HG03469 (cell line): ENCODE data around the gene CD81.

Experiments used
- ATAC-seq: cut with Tn5 transposase; IDR thresholded peaks from one replicate; pipeline ENCODE4 v1.9.1; 2021; ENCODE audit warnings: mild to moderate bottlenecking, moderate library complexity, moderate number of reproducible peaks; ENCODE audit not compliant: unreplicated experiment

CD81 gene

GRCh38 chr11:2417856-2418692 is 41.0 kb downstream of the CD81 start:
- no peak for ATAC-seq

DNA sequence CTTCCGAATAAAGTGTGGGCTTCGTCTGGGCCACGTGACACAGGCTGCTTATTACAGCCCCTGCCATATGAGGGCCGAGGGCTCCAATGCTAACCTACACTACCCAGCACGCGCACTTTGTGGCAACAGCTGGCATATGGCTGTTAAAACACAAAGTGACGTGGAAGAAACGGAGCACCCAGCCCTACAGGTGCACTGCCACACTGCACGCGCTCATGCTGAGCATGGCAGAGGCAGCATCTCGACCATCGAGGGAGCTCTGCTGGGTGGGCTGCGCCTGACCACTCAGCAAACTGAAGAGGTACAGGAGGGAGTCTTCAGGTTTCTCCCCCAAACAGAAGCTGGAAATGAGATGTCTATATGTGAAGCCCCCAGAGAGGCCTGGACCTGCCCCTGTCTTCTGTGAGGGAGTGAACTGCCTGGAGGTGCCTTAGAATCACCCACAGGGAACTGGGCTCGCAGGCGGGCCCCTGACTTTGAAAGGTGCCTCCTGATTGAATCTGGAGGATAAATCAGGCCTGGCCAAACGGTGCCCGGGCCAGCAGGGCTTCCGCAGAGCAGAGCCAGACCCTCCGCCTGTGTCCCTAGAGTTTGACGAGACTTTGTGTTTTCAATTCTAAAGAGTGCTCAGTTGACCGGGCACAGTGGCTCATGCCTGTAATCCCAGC is 41.7 kb downstream of the CD81 start:
- no peak for ATAC-seq

DNA sequence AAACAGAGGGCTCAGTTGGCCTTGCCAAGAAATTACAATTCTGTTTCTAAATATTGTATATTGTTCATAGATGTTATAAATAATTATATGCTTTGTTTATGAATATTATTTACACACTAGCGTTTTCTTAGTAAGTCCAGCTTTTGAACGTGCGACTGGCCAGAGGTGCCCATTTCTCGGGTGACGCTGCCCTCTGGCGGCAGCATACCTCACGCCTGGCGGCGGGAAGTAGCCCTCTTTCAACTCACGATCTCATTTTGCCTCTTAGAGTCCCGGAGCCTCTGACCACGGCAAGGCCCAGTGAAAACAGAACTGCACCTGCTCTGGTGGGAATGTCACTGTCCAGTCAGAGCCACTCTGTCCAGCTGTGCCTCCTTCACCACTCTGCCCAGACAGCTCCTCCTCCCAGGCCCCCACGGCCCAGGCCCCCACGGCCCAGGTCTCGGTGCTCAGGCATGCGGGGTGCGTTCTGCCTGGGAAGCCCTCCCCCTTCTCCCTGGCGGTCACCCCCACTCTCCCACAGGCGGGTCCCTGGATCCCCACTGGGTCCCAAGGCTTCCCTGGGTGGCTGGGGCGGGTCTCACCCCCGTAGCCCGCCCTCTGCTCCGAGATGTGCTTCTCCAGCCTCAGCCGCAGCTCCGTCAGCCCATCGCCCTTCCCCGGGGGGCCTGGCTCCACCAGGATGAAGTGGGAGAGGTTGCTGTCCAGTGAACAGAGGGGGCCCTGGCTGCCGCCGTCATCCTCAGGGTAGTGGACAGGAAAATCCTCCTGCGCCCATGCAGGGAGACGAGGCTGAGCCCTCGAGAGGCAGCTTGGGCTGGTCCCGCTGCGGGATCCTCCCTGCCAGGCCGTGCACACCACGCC is 42.8 kb downstream of the CD81 start:
- ATAC-seq, result no peak

DNA sequence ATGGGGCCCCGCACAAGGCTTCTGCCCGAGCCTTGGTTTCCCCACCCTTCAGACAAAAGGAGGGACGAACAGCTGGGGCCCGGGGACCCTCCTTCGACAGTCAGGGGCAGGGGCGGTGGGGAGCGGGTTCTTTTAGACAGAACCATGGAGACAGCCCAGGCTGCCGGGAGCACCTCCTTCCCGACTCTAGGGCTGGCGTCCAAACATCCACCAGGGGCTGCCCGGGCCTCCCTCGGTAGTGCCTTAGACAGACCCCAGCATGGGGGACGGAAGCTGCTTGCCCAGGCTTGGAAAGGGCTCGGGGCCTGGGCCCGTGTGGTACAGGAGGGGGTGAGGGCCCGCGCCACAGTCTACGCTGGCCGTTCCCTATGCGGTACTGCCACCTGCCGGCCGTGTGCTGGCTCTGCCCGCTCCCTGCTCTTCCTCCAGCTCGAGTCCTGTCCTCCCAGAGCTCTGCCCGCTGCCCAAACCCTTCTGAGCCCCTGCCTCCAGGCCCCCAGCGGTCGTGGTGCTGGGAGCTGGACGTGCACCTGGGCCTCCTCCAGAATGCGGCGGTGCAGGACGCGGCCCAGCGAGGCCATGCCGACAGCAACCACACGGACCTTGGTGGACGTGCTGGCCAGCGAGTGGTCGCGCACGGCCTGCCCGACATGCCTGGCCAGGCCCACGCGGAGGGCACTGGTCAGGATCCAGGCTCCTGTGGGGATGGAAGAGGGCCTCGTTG is 43.6 kb downstream of the CD81 start:
- ATAC-seq, result no peak

- no peak for ATAC-seq
Observed at GRCh38 chr11:2421226-2421994, 44.3 kb downstream of the CD81 start.

GRCh38 chr11:2421996-2422395 is 44.9 kb downstream of the CD81 start:
- no peak for ATAC-seq

- no peak for ATAC-seq
Observed at GRCh38 chr11:2422461-2423156, 45.5 kb downstream of the CD81 start.

GRCh38 chr11:2423157-2424025 is 46.3 kb downstream of the CD81 start:
- ATAC-seq, result no peak

DNA sequence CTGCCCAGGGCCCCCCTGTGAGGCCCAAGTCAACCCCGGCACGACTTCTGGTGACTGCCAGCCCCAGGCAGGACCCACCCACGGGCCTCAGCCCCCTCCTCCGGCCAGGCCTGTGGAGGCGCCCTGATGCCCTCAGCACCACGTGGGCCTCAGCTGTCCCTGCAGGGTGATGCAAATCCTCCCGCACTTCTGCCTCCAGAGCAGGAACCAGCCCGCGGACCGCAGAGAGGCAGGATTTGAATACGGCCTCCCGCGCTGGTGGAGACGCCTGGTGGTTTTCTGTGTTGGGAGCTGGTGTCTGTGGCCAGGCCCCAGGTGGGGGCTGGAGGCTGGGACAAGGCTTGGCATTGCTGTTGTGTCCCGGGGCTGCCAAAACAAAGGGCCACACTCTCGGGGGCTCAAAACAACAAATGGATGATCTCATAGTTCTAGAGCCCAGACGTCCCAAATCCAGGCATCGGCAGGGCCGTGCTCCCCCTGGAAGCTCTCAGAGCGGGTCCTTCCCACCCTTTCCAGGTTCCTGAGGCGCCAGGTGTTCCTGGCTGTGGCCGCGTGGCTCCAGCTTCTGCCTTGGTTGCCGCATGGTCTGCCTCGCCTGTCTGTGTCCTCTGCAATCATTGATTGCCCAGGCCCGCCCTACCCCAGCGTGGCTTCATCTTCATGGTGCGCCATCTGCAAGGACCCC is 47.8 kb downstream of the CD81 start:
- no peak for ATAC-seq

GRCh38 chr11:2425506-2425905 is 48.4 kb downstream of the CD81 start:
- no peak for ATAC-seq

DNA sequence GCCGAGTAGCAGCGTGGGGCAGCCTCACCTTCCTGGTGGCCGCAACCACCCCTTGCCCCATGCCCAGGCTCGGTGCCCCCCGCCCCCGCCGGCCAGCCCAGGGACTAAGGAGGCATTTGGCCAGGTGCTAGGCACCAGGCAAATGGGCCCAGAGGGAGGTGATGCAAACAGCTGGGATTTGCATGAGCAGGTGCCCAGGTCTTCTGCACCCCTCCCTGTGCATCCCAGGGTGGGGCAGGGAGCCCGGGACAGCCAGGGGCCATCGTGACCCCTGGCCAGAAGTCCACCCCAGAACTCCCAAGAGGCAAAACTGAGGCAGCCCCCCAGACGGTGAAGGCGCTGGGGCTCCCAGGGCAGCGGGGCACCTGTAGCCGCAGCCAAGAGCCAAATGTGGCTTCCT is 49.1 kb downstream of the CD81 start:
- ATAC-seq, result no peak

DNA sequence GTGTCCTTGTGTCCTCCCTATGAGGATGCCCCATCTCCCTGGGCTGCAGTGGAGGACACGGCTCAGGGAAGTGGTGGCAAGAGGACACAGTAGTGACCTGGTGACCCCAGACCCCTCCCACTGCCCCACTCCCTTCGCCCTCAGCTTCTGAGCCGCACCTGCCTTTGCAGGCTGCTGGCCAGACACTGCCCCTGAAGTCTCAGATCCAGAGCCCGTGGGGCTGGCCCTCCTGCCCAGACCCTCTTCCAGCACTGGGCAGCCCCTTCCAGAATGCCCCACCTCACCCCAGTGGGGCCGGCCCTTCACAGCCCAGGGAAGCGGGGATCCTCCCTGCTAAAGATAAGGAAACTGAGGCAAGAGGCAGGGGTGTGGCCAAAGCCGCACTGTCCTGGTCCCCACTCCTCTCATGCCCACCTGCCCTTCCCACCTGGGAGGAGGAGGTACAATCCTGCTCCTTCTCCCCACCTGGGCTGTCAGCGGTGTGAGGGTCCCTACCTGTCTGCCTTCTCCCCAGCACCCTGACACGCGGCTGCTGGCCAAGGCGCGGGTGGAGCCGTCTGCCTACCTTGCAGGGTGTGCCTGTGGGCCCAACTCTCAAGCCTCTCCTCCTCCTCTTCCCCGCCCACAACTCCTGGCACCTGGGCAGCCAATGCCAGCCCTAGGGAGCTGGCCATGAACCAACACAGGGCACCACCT is 49.9 kb downstream of the CD81 start:
- no peak for ATAC-seq

DNA sequence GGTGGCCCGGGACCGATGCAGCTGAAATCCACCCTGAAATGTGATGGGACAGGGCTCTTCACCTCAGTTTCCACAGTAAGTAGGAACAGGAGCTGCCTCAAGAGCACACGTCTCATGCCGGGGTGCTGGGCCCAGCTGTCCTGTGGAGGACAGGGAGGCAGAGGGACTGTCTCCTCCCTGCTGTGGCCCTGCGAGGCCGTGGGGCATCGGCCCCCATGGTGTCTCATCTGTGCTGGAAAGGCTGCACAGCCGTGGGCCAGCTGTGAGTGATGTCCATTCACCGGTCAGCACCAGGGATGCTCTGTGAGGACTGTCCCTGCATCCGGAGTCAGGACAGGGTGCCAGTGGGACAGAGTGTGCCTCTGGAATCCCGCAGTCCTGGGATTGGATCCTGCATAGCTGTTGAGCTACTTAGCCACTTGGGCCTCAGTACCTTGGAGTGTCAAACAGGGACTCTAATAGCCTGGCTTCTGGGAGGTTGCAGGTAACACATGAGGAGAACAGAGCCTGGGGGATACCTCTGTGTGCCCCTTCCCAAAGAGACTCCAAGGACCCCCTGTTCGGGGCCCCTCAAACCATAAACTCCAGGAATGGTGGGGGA is 50.7 kb downstream of the CD81 start:
- ATAC-seq, result no peak

- no peak for ATAC-seq
Observed at GRCh38 chr11:2428322-2428795, 51.2 kb downstream of the CD81 start.

DNA sequence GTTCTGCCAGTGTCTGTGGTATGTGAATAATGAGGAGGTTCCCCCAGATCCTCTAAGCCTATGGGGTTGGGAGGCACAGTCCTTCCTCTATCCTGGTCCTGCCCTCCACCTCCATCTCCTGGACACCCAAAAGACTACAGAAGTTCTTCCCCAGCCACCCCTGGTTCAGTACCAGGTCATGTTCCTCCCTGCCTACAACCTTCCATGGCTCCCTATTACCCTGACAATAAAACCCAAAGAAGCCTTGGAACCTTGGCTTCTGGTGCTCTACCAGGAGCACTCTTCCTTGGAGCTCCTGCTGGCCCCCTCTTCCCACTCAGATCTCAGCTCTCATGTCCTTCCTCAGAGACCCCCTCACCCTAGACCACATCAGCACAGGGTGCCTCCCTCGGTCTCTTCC is 54.3 kb downstream of the CD81 start:
- ATAC-seq, result no peak

GRCh38 chr11:2432171-2432621 is 55.1 kb downstream of the CD81 start:
- ATAC-seq, result no peak

GRCh38 chr11:2432628-2433071 is 55.5 kb downstream of the CD81 start:
- ATAC-seq, result no peak
